SK-N-MC (cell line): Measurements from ENCODE around the gene NANOS2.

ENCODE experiments used
- DNase-seq: peaks from one replicate; pipeline ENCODE4 v3.0.0-alpha.2; 2011; ENCODE audit warnings: low read depth, low spot score
- H3K27ac ChIP-seq: fragments of 200-600 bp; sonication (generic); 2 replicates; pipeline ENCODE4 v1.5.1; 2016; ENCODE audit warnings: mixed run types
- H3K36me3 ChIP-seq: fragments of 200-600 bp; sonication (generic); 2 replicates; pipeline ENCODE4 v1.6.1; 2017; ENCODE audit warnings: antibody characterized with exemption, low read length, mixed read lengths; ENCODE audit not compliant: insufficient read depth
- H3K4me3 ChIP-seq: fragments of 200-600 bp; sonication (generic); 2 replicates; pipeline ENCODE4 v1.5.1; 2016
- H3K9ac ChIP-seq: fragments of 200-600 bp; sonication (generic); 2 replicates; pipeline ENCODE4 v1.8.0; 2017; ENCODE audit warnings: mixed run types, mixed read lengths; ENCODE audit not compliant: insufficient read length
- H3K9me3 ChIP-seq: fragments of 200-600 bp; sonication (generic); 2 replicates; pipeline ENCODE4 v1.6.1; 2017; ENCODE audit warnings: low read depth, mild to moderate bottlenecking, antibody characterized with exemption, low read length, moderate library complexity, mixed read lengths
- EZH2 ChIP-seq: fragments of 200-600 bp; sonication (generic); IDR thresholded peaks from one replicate; pipeline ENCODE4 v1.6.1; 2017; ENCODE audit warnings: antibody characterized with exemption
- FOXP2 ChIP-seq: optimal IDR thresholded peaks from 2 replicates; pipeline ENCODE3; 2011; ENCODE audit warnings: mild to moderate bottlenecking, moderate library complexity; ENCODE audit not compliant: insufficient read depth; ENCODE audit errors: extremely low read length, control extremely low read depth
- POLR2AphosphoS5 ChIP-seq: IDR thresholded peaks from 2 replicates; pipeline ENCODE4 v1.6.1; 2012; ENCODE audit warnings: mild to moderate bottlenecking, low read depth, low read length, borderline replicate concordance

Gene NANOS2

DNA sequence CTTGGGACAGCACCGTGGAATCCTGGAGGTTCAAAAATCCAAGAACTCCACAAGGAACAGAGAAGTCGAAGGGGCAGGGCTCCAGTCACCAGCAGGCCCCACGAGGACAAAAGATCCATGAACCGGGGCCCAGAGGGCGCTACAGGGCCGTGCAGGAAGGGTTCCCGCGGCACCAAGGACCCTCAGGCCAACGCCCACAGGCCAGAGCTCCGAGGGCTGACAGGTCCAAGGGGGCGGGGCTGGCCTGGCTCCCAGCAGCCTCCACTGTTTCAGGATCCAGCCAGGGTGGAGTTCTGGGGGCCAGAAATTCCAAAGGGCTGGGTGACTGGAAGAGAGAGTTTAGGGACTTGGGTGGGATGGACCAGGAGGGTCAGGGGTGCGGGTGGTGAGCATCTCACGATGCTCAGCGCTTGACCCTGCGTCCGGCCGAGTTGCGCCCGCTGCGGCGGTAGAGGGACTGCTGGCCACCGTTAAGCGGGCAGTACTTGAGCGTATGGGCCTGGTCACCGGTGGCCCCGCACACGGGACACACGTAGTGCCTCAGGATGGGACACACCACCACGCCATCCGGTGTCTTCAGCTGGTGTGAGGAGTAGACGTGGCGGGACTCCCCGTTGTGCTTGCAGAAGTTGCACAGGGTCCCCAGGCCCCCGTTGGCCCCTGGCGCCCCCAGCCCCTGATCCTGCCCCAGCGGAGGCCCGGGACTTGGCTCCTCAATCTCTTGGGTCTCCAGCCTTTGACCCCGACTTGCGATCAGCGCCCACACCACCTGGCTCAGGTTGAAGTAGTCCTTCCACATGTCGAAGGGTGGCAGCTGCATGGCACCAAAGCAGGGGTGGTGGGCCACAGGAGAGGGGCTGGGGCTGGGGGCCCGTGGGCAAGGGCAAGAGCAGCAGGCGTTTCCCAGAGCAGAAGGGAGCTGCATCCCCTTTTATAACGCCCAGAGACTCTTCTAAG lies at the start of gene NANOS2:
Gene NANOS2 (minus strand): TSS at position 905 of the 957 bp plus-strand sequence. CDS start 85 bp downstream, at position 820.
- no peak for DNase-seq
- no peak within 1 kb of the TSS for H3K9ac ChIP-seq
- no peak within 1 kb of the TSS for H3K4me3 ChIP-seq
- H3K27ac ChIP-seq, result no peak within 1 kb of the TSS
- no peaks in the 10 kb centered on the region for H3K9me3 ChIP-seq
- TF ChIP-seq FOXP2 (no peak), POLR2AphosphoS5 (no peak)
- H3K36me3 ChIP-seq, result no peaks in the 10 kb centered on the region

- Histone ChIP-seq H3K4me3 (no peak overlapping the region), H3K36me3 (no peaks in the 10 kb centered on the region), H3K27ac (no peak overlapping the region), H3K9ac (no peak overlapping the region), H3K9me3 (no peaks in the 10 kb centered on the region)
- TF ChIP-seq FOXP2 (no peak), EZH2 (no peak), POLR2AphosphoS5 (no peak)
- no peak for DNase-seq
Measured at GRCh38 chr19:45962021-45962420, 47.4 kb upstream of the NANOS2 start.

GRCh38 chr19:45960595-45961235 lies 46.1 kb upstream of the NANOS2 start:
- TF ChIP-seq POLR2AphosphoS5, result no peak
- no peak for TF ChIP-seq FOXP2
- TF ChIP-seq EZH2, result no peak
- DNase-seq, result no peak
- no peaks in the 10 kb centered on the region for H3K9me3 ChIP-seq
- no peak overlapping the region for H3K27ac ChIP-seq
- no peak overlapping the region for H3K9ac ChIP-seq
- no peaks in the 10 kb centered on the region for H3K36me3 ChIP-seq
- H3K4me3 ChIP-seq, result no peak overlapping the region

DNA sequence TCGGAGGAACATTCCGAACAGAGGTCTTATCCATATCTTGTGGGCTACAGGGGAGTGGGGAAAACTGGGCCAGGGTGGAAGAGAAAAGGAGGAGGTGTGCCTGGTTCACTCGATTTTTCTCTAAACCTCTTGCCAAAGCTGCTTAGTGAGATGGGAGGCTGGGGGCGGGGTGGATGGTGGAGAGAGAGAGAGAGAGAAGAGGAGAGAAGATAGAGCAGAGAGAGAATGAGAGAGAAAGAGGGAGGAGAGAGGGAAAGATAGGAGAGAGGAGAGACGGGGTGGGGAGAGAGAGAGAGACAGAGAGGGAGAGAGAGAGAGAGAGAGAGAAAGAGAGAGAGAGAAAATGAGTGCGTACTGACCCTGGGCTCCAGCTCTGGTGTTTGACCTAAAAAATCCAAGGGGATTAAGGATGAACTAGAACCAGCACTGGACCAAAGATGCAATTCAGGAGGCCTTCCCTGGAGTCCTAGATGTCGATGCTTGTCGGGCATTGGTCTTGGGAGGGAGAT lies 45.0 kb upstream of the NANOS2 start:
- Histone ChIP-seq H3K4me3 (no peak overlapping the region), H3K27ac (no peak overlapping the region), H3K9ac (no peak overlapping the region), H3K9me3 (no peaks in the 10 kb centered on the region), H3K36me3 (no peaks in the 10 kb centered on the region)
- TF ChIP-seq POLR2AphosphoS5 (no peak), FOXP2 (no peak), EZH2 (no peak)
- no peak for DNase-seq

DNA sequence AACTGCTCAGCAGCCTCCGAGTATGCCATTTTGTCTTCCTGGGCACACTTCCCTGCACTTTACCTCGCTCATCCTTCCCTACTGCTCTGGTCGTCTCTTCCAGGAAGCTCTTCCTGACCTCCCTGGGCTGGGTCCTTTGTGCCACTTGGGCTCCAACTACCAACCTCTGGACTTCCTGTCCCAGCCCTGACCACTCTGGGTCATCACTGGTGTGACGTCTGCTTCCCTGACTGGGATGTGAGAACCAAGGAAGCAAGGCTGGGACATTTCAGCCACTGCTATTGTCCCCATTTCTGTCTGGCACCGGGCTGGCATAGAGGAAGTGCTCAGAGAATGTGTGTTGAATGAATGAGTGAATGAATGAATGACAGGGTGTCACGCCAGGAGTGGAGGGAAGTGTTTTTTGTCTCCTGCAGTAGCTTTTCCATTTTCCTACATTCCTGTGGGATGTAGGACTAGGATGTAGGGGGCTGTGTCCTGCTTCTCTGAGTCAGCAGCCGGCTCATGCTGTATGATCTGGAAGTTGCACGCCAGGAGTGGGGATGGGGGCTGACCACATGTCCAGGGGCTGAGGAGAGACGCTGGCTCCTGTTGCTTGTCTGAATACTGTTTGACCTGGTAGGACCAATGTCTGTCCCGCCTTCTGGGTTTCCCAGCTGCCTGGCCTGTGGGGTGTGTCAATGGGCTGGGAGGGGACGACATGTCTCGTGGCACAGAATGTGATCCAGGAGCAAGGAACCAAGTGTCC lies 44.4 kb upstream of the NANOS2 start:
- H3K27ac ChIP-seq, result no peak overlapping the region

GRCh38 chr19:45958320-45958719 lies 43.7 kb upstream of the NANOS2 start:
- H3K9ac ChIP-seq, result no peak overlapping the region
- no peaks in the 10 kb centered on the region for H3K36me3 ChIP-seq
- DNase-seq, result no peak
- TF ChIP-seq POLR2AphosphoS5 (no peak), EZH2 (no peak), FOXP2 (no peak)
- H3K27ac ChIP-seq, result no peak overlapping the region
- H3K9me3 ChIP-seq, result no peaks in the 10 kb centered on the region
- no peak overlapping the region for H3K4me3 ChIP-seq

More for the DNA sequence above, 44.4 kb upstream of the NANOS2 start:
- H3K4me3 ChIP-seq, result no peak overlapping the region
- H3K9me3 ChIP-seq, result no peaks in the 10 kb centered on the region
- no peak for DNase-seq
- no peak overlapping the region for H3K9ac ChIP-seq
- H3K36me3 ChIP-seq, result no peaks in the 10 kb centered on the region
- no peak for TF ChIP-seq EZH2
- TF ChIP-seq POLR2AphosphoS5, result no peak
- no peak for TF ChIP-seq FOXP2

DNA sequence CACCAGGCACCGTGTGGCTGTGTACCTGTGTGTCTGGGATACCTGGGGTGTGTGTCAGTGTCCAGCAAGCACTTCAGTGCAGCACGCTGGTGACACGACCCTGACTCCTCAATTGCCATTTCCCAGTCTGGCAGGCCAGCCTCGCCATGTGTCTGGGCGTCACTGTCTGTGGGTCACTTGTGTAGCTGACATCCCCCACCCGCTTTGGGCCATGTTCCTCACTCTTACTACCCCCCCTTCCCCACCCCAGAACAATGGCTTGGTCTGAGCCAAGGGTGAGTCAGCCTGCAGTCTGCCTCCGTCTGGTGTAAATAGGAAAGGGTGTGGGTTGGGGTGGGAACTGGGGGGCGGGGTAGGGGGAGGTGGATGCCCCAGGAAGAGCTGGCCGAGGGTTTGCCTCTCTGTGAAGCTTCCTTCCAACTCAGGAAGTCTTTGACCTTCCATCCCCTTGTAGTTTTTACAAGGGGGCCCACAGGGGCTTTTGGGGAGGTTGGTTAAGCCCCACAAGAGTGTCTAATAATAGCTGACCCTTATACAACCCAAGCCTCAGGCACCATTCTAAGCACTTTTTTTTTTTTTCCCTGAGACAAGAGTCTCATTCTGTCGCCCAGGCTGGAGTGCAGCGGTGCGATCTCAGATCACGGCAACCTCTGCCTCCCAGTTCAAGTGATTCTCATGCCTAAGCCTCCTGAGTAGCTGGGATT lies 41.5 kb upstream of the NANOS2 start:
- H3K36me3 ChIP-seq, result no peaks in the 10 kb centered on the region
- TF ChIP-seq EZH2, result no peak
- TF ChIP-seq FOXP2, result no peak
- TF ChIP-seq POLR2AphosphoS5, result no peak

More for the DNA sequence above, 41.5 kb upstream of the NANOS2 start:
- Histone ChIP-seq H3K9ac (no peak overlapping the region), H3K27ac (no peak overlapping the region), H3K9me3 (no peaks in the 10 kb centered on the region), H3K4me3 (no peak overlapping the region)
- no peak for DNase-seq
